ENCODE results near the gene TSSC4. TPM values are rescaled to one million over a fixed set of nuclear protein-coding genes. Genes with fewer than 3 reads are reported as not detected.

Gene TSSC4
- total and polyA plus RNA-seq, 9 of the 15 experiments (the other 6 are each of a cell fraction or from before 2014, with no cell fraction given), result 0.41 to 54.2 (median 11.0) TPM

DNA sequence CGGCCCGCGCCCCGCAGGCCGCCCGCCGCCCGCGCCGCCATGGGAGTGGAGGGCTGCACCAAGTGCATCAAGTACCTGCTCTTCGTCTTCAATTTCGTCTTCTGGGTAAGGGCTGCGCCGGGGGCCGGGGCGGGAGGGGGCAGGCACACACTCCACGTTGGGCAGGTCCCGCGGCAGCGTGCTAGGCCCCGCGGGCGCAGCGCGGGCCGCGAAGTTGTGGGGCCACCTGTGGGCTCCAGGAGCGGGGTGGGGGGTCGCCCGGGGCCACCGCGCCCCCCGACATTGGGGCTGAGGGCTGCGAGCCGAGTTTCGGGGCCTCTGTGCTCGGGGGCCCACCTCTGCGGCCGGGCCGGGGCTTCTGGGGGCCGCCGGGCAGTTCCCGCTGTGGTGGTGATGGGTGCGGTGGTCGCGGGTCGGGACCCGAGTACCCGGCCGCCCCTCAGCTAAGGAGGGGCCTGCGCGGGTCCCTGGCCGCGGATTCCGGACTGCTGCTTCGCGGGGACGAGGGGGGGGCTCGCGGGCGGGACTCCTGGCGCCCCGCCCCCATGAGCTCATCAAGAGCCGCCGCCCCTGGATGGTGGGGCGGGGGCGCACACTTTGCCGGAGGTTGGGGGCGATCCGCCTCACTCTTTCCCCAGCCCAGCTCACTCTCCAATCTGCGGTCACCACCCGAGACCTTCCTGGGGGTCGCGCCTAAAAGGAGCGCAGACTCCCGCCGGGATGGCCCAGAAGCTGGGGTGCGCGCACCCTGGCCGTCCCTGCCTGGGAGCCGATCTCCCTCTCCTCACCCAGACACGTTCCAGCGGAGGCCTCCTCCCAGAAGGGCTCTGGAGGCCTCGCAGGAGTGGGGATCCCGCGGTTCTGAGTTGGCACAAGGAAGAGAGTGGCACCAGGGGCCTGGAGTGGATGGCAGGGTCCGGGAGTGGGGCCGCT is 22.8 kb upstream of the TSSC4 start (continued):
- TF ChIP-seq, protein P1, sequence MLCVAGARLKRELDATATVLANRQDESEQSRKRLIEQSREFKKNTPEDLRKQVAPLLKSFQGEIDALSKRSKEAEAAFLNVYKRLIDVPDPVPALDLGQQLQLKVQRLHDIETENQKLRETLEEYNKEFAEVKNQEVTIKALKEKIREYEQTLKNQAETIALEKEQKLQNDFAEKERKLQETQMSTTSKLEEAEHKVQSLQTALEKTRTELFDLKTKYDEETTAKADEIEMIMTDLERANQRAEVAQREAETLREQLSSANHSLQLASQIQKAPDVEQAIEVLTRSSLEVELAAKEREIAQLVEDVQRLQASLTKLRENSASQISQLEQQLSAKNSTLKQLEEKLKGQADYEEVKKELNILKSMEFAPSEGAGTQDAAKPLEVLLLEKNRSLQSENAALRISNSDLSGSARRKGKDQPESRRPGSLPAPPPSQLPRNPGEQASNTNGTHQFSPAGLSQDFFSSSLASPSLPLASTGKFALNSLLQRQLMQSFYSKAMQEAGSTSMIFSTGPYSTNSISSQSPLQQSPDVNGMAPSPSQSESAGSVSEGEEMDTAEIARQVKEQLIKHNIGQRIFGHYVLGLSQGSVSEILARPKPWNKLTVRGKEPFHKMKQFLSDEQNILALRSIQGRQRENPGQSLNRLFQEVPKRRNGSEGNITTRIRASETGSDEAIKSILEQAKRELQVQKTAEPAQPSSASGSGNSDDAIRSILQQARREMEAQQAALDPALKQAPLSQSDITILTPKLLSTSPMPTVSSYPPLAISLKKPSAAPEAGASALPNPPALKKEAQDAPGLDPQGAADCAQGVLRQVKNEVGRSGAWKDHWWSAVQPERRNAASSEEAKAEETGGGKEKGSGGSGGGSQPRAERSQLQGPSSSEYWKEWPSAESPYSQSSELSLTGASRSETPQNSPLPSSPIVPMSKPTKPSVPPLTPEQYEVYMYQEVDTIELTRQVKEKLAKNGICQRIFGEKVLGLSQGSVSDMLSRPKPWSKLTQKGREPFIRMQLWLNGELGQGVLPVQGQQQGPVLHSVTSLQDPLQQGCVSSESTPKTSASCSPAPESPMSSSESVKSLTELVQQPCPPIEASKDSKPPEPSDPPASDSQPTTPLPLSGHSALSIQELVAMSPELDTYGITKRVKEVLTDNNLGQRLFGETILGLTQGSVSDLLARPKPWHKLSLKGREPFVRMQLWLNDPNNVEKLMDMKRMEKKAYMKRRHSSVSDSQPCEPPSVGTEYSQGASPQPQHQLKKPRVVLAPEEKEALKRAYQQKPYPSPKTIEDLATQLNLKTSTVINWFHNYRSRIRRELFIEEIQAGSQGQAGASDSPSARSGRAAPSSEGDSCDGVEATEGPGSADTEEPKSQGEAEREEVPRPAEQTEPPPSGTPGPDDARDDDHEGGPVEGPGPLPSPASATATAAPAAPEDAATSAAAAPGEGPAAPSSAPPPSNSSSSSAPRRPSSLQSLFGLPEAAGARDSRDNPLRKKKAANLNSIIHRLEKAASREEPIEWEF (CRISPR knock-in tag; IDR thresholded peaks at IDR 0.05), result no peak
- no peak for TF ChIP-seq ARID3A (IDR thresholded peaks at IDR 0.05; ENCODE audit: borderline replicate concordance, low read depth, low read length)
- no peak for TF ChIP-seq RERE (CRISPR knock-in tag; IDR thresholded peaks at IDR 0.05; ENCODE audit: borderline replicate concordance)
- no peak for TF ChIP-seq ZNF316 (IDR thresholded peaks at IDR 0.05)
- no peak for TF ChIP-seq ZNF507 (tag; conservative IDR thresholded peaks at IDR 0.05)
- TF ChIP-seq, protein P2, sequence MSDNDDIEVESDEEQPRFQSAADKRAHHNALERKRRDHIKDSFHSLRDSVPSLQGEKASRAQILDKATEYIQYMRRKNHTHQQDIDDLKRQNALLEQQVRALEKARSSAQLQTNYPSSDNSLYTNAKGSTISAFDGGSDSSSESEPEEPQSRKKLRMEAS (CRISPR knock-in tag; IDR thresholded peaks at IDR 0.05), result 0 out of 2 replicates have a peak, but pooled peaks have one; percentile 33
- TF ChIP-seq TRIM24 (IDR thresholded peaks at IDR 0.05), result no peak
- no peak for TF ChIP-seq LCOR (CRISPR knock-in tag; IDR thresholded peaks at IDR 0.05)
- TF ChIP-seq NFRKB (IDR thresholded peaks at IDR 0.05; ENCODE audit: low read depth), result no peak
- no peak for TF ChIP-seq ZNF75A (CRISPR knock-in tag; IDR thresholded peaks at IDR 0.05)
- TF ChIP-seq ZNF197 (CRISPR knock-in tag; IDR thresholded peaks at IDR 0.05; ENCODE audit: low read depth), result no peak

Measured in K562 (cell line).